ENCODE results near the gene CYP26B1. TPM values are rescaled to one million over a fixed set of nuclear protein-coding genes. Genes with fewer than 3 reads are reported as not detected.

The CYP26B1 gene
- total RNA-seq, 1 experiment from 2014 or later: 0.20 TPM

GRCh38 chr2:72148837-72149555 is 1.3 kb upstream of the CYP26B1 start:
- no peak overlapping the region for H4K5ac ChIP-seq (ENCODE audit: insufficient read length, low read depth, low read length)
- no peak for TF ChIP-seq CTCF (conservative IDR thresholded peaks at IDR 0.05)
- no peaks in the 10 kb centered on the region for H3K79me1 ChIP-seq (ENCODE audit: insufficient read depth, low read depth, low read length, poor library complexity, severe bottlenecking)
- H3K27me3 ChIP-seq (ENCODE audit: insufficient read depth, low read length): peaks cover 54% of the 10 kb centered on the region
- H2BK15ac ChIP-seq (ENCODE audit: low read depth, low read length): no peak overlapping the region
- peak overlapping the region; percentile 66 for H3K4me2 ChIP-seq (ENCODE audit: insufficient read depth, insufficient read length, low read length)
- no peak overlapping the region for H3K14ac ChIP-seq (ENCODE audit: insufficient read depth, low read length)
- no peaks in the 10 kb centered on the region for H3K9me3 ChIP-seq (ENCODE audit: control insufficient read depth, low read depth, low read length)
- WGBS (ENCODE audit: extremely low coverage, insufficient read length, low lambda C conversion rate): no CpG with 5 or more reads among the region's 65 CpGs
- no peaks in the 10 kb centered on the region; a peak in 1 of 7 replicates for H3K36me3 Mint-ChIP-seq (ENCODE audit: insufficient read depth in 1 of 3, low read depth in 3 of 3)
- no peak overlapping the region for H3K4ac ChIP-seq (ENCODE audit: low read depth, low read length)
- H4K20me1 ChIP-seq (ENCODE audit: control insufficient read depth, insufficient read depth, insufficient read length): peaks cover 5% of the 10 kb centered on the region
- H2BK120ac ChIP-seq (ENCODE audit: low read depth, low read length, poor library complexity, severe bottlenecking): no peak overlapping the region
- no peak overlapping the region for H3K18ac ChIP-seq (ENCODE audit: insufficient read length, low read depth, low read length)
- no peak overlapping the region for H3K56ac ChIP-seq (ENCODE audit: insufficient read length, low read depth, low read length)
- no peaks in the 10 kb centered on the region for H3K79me2 ChIP-seq (ENCODE audit: insufficient read depth, low read length)
- no peak overlapping the region for H3T11ph ChIP-seq (ENCODE audit: low read length)
- H3K4me1 Mint-ChIP-seq: peaks cover 25 to 42% of the 10 kb centered on the region in 2 experiments
- H3K27ac Mint-ChIP-seq: no peak overlapping the region
- H2BK12ac ChIP-seq (ENCODE audit: insufficient read length, low read depth, low read length): no peak overlapping the region
- no peak overlapping the region for H2AFZ ChIP-seq (ENCODE audit: low read length)
- no peak overlapping the region for H2BK20ac ChIP-seq (ENCODE audit: low read depth, low read length, poor library complexity, severe bottlenecking)
- H2BK5ac ChIP-seq (ENCODE audit: insufficient read length, low read length): no peak overlapping the region
- no peak overlapping the region for H3K27ac ChIP-seq (ENCODE audit: insufficient read length, low read depth, low read length)
- peak overlapping the region; percentile 64 to 91 for H3K4me3 Mint-ChIP-seq
- H2AK5ac ChIP-seq (ENCODE audit: insufficient read length, low read length): no peak overlapping the region
- no peak overlapping the region for H4K91ac ChIP-seq (ENCODE audit: insufficient read length, low read depth, low read length)
- no peak overlapping the region for H3K9ac ChIP-seq (ENCODE audit: extremely low read depth, insufficient read length, low read length)
- H3K9me3 Mint-ChIP-seq: peaks cover 0 to 4% of the 10 kb centered on the region in 2 experiments; a peak in 3 of 5 replicates
- DNase-seq: peak; percentile 63
- peaks cover 28% of the 10 kb centered on the region for H3K23me2 ChIP-seq (ENCODE audit: insufficient read length, low read depth, low read length, poor library complexity, severe bottlenecking)
- no peak overlapping the region for H3K23ac ChIP-seq (ENCODE audit: insufficient read length, low read depth, low read length)
- H3K27me3 Mint-ChIP-seq (ENCODE audit: low read depth): peaks cover 90% of the 10 kb centered on the region
- no peaks in the 10 kb centered on the region; the same call in 1 of the 2 replicates for H3K4me1 ChIP-seq (ENCODE audit: insufficient read depth, low read length)
- H4K8ac ChIP-seq (replicated peaks; ENCODE audit: insufficient read length, low read depth, low read length): no peak overlapping the region
